AG09319 (cell line): ENCODE results near the gene ASB3.
"Not testable (repeated sequence)": the region's sequence is repeated elsewhere in the genome, so short reads cannot be mapped to it uniquely, and the experiment has no call there.

ENCODE experiments used
- DNase-seq: peaks from one replicate; pipeline ENCODE4 v3.0.0-alpha.2; 2010; ENCODE audit warnings: low read depth; ENCODE audit errors: extremely low read depth
- CTCF ChIP-seq: IDR thresholded peaks from 2 replicates; pipeline ENCODE4 v1.5.1; 2011; ENCODE audit warnings: low read depth, mild to moderate bottlenecking, inconsistent platforms, low read length, moderate library complexity

ASB3 gene

GRCh38 chr2:53668624-53669026 lies 118.1 kb downstream of the ASB3 start:
- no peak for TF ChIP-seq CTCF
- no peak for DNase-seq

- not testable (repeated sequence) for DNase-seq
These were observed 119.6 kb downstream of the ASB3 start for GRCh38 chr2:53667130-53667529.

- no peak for DNase-seq
- no peak for TF ChIP-seq CTCF
These were observed 125.9 kb downstream of the ASB3 start for GRCh38 chr2:53660886-53661285.

GRCh38 chr2:53658474-53658873 lies 128.3 kb downstream of the ASB3 start:
- not testable (repeated sequence) for DNase-seq

- TF ChIP-seq CTCF: no peak
These were observed 131.5 kb downstream of the ASB3 start for GRCh38 chr2:53655256-53655655.

GRCh38 chr2:53654396-53654795 lies 132.4 kb downstream of the ASB3 start:
- no peak for TF ChIP-seq CTCF
- DNase-seq: no peak

More at GRCh38 chr2:53655256-53655655, 131.5 kb downstream of the ASB3 start:
- no peak for DNase-seq

GRCh38 chr2:53652131-53652530 lies 134.6 kb downstream of the ASB3 start:
- no peak for TF ChIP-seq CTCF

GRCh38 chr2:53646788-53647187 lies 140.0 kb downstream of the ASB3 start:
- no peak for DNase-seq
- no peak for TF ChIP-seq CTCF

More at GRCh38 chr2:53652131-53652530, 134.6 kb downstream of the ASB3 start:
- DNase-seq: no peak

- no peak for DNase-seq
- TF ChIP-seq CTCF: no peak
These were observed 145.5 kb downstream of the ASB3 start for GRCh38 chr2:53641290-53641689.
